ENCODE measurements around the gene CR1L. TPM values are rescaled to one million over a fixed set of nuclear protein-coding genes. Genes with fewer than 3 reads are reported as not detected.
A peak's percentile ranks its signal among the peaks of the same experiment; 100 is the strongest.

Gene CR1L
- total and polyA plus RNA-seq, 2 of the 8 experiments (the other 6 are each of a cell fraction or from before 2014, with no cell fraction given) = 0.39 TPM; not detected in 1

GRCh38 chr1:207751790-207752455, 107.0 kb downstream of the CR1L start, which contains the start of gene CD46 (continued):
- TF ChIP-seq SP1 (IDR thresholded peaks at IDR 0.05; ENCODE audit: low read depth, low read length) = peak; percentile 63; the same call in 1 of the 2 replicates
- no peak for TF ChIP-seq BCL11A (IDR thresholded peaks at IDR 0.05; ENCODE audit: low read depth in 2 of 2, low read length in 2 of 2)
- TF ChIP-seq RAD21 (IDR thresholded peaks at IDR 0.05 in 1 of 2, conservative IDR thresholded peaks at IDR 0.05 in 1 of 2; ENCODE audit: low read depth in 2 of 2, low read length in 2 of 2) = 0 out of 4 replicates have a peak, but pooled peaks of 1 of the 2 experiments have one; percentile 0
- TF ChIP-seq TAF7 (optimal IDR thresholded peaks at IDR 0.05; ENCODE audit: borderline replicate concordance, low read depth, low read length) = no peak
- TF ChIP-seq ZNF274 (IDR thresholded peaks at IDR 0.05; ENCODE audit: borderline replicate concordance, extremely low read depth, low read length) = no peak
- peak; percentile 54 for TF ChIP-seq CHD2 (IDR thresholded peaks at IDR 0.05; ENCODE audit: low read length)
- no peak for TF ChIP-seq NRF1 (IDR thresholded peaks at IDR 0.05; ENCODE audit: low read depth, low read length)
- no peak for TF ChIP-seq GABPA (IDR thresholded peaks at IDR 0.05; ENCODE audit: borderline replicate concordance, insufficient read depth, low read length)
- no peak for TF ChIP-seq GTF2F1 (IDR thresholded peaks at IDR 0.05; ENCODE audit: borderline replicate concordance, low read depth, low read length)
- TF ChIP-seq SP4 (IDR thresholded peaks at IDR 0.05; ENCODE audit: low read length) = no peak; the same call in 1 of the 2 replicates
- TF ChIP-seq FOSL1 (IDR thresholded peaks at IDR 0.05; ENCODE audit: insufficient read depth, low read depth, low read length) = no peak
- TF ChIP-seq NANOG (IDR thresholded peaks at IDR 0.05; ENCODE audit: insufficient read depth, low read depth, low read length, poor library complexity, severe bottlenecking) = no peak
- TF ChIP-seq BACH1 (IDR thresholded peaks at IDR 0.05; ENCODE audit: low read length) = no peak
- peak; percentile 14; the same call in 1 of the 2 replicates for TF ChIP-seq RBBP5 (IDR thresholded peaks at IDR 0.05; ENCODE audit: borderline replicate concordance, low read depth, low read length)
- no peak for TF ChIP-seq CEBPB (IDR thresholded peaks at IDR 0.05; ENCODE audit: low read depth, low read length)
- no peak for TF ChIP-seq JUND (IDR thresholded peaks at IDR 0.05; ENCODE audit: low read length)
- TF ChIP-seq E2F6 (IDR thresholded peaks at IDR 0.05) = peak; percentile 80
- no peak for TF ChIP-seq TEAD4 (IDR thresholded peaks at IDR 0.05; ENCODE audit: low read depth, low read length)
- TF ChIP-seq USF2 (IDR thresholded peaks at IDR 0.05; ENCODE audit: low read length) = peak; percentile 85
- TF ChIP-seq MAFK (IDR thresholded peaks at IDR 0.05; ENCODE audit: low read depth, low read length) = no peak
- peak; percentile 74 for TF ChIP-seq MAX (IDR thresholded peaks at IDR 0.05)
- no peak for TF ChIP-seq EGR1 (IDR thresholded peaks at IDR 0.05; ENCODE audit: borderline replicate concordance, low read depth, low read length)
- no peak for TF ChIP-seq CBX8 (IDR thresholded peaks at IDR 0.05; ENCODE audit: borderline replicate concordance, low read depth, low read length)
